HFF-Myc (cell line): ENCODE measurements around the gene OR52K1.

Source experiments
- DNase-seq: peaks from one replicate; pipeline ENCODE4 v3.0.0-alpha.2; 2011; ENCODE audit warnings: low read depth; ENCODE audit errors: extremely low read depth
- H3K4me3 ChIP-seq: replicated peaks from 2 replicates; pipeline ENCODE4 v1.5.1; 2011; ENCODE audit warnings: low read depth, mild to moderate bottlenecking, control low read depth, low read length
- TF ChIP-seq, protein P1 (sequence below): IDR thresholded peaks from 2 replicates; pipeline ENCODE4 v1.5.1; 2012; ENCODE audit warnings: mild to moderate bottlenecking, low read depth, low read length, control low read depth; ENCODE audit errors: missing control alignments

OR52K1 gene

DNA sequence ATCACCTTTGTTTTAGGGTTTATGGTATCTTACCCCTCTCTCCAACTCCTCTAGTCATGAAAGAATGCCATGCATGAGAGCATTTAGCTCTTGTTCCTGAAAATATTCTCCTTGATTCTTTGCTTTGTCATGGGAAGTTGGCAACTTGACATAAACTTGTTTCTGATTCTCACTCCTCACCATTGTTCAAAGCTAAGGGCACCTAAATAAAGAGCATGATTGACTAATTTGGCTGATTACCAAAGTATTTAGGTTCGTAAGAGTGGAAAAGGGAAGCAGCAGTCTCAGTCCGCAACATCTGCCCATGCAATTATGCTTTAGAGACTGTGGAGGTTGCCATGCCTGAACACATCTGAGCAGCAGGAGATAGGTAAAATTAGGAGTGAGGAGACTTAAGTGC is 26.4 kb downstream of the OR52K1 start:
- no peak for DNase-seq
- no peak overlapping the region for H3K4me3 ChIP-seq
- TF ChIP-seq, protein P1, sequence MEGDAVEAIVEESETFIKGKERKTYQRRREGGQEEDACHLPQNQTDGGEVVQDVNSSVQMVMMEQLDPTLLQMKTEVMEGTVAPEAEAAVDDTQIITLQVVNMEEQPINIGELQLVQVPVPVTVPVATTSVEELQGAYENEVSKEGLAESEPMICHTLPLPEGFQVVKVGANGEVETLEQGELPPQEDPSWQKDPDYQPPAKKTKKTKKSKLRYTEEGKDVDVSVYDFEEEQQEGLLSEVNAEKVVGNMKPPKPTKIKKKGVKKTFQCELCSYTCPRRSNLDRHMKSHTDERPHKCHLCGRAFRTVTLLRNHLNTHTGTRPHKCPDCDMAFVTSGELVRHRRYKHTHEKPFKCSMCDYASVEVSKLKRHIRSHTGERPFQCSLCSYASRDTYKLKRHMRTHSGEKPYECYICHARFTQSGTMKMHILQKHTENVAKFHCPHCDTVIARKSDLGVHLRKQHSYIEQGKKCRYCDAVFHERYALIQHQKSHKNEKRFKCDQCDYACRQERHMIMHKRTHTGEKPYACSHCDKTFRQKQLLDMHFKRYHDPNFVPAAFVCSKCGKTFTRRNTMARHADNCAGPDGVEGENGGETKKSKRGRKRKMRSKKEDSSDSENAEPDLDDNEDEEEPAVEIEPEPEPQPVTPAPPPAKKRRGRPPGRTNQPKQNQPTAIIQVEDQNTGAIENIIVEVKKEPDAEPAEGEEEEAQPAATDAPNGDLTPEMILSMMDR: no peak

DNA sequence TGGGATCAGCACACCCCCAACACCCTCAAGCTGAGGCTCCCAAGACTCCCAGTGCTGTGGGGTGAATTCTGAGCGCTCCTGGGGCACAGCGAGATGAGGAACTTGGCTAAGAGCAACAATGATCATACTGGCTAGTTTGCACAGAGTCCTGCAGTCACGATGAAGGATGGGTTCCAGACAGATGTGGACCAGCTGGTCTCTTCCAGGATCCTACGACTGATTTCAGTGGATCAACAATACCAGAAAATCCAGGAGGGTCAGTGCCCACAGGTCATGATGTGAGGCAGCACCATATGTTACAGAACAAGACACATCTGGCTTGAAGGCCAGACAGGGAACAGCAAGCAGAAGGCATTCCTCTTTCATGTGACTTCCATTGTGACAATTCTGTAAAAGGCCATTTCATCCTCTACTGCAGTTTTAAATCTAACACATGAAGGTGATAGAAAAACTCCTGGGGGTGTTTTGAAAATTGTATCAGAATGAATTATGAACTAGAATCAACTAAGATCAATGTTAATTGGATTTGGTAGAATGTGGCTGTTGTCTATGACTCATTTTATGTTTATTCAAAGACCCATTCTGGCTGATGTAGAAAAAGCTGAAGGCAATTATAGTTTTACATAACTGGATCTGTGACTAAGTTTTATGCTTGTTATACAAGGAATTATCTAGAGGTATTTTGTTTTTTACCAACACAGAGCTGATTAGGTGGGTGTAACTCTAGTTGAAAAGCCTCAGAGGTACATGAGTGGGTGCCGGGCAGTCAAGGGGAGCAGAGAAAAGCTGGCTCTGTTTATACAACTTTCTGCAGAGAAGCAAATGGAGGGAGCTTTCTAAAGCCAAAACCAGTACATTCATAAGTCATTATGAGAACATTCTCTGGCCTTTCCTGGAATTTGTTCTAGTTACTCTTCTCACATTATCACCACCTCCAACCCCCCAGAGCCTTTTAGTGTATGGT is 29.1 kb downstream of the OR52K1 start:
- TF ChIP-seq, protein P1: no peak
- H3K4me3 ChIP-seq: no peak overlapping the region
- DNase-seq: no peak

DNA sequence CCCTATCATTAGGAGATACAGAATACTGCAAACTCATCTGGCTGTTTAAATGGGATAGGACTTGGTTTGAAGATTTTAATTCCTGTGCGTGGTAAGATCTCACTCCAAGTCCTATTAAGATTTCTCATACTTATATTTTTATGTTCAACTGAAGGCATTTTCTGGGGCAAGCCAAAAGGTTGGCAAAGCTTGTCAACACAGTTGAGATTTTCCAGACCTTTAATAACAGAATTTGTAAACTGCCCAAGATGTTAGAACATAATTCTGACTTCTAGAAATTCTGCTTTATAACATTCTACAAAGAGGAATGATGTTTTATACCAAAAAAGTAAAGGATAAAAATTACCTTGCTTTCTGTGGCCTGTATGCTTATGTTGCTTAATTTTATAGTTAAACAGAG is 31.8 kb downstream of the OR52K1 start:
- no peak for DNase-seq
- no peak overlapping the region for H3K4me3 ChIP-seq
- TF ChIP-seq, protein P1: no peak

DNA sequence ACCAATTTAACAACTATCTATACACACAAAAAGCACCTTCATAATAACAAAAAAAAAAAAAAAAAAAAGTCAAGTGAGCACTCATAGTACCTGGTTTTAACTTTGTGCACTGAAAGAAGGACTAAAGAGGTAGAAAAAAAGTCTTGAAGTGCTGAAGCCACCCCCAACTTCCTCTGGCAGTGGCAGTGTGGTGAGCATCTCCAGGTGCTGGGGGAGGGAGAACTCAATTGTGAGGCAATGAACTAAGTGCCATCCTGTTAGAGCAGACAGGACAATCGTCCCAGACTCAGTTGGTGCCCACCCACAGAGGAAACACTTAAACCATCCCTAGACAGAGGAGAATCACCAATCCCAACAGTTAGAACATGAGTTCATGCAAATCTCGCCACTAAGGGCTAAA is 39.9 kb downstream of the OR52K1 start:
- TF ChIP-seq, protein P1: no peak
- no peak overlapping the region for H3K4me3 ChIP-seq
- DNase-seq: no peak

DNA sequence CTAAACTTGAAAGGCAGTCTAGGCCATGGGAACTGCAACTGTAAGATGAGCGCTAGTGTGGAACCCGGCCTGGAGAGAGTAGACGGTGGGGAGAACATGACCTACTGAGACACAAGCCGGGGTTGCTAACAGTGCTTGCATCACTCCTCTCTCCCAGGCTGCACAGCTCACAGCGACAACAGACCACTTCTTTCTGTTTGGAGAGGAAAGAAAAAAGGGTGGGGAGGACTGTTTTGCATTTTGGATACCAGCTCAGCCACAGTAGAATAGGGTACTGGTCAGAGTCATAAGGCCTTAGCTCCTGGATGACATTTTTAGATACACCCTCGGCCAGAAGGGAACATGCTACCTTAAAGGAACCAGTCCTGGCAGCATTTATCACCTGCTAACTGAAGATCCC is 40.3 kb downstream of the OR52K1 start:
- no peak overlapping the region for H3K4me3 ChIP-seq
- no peak for DNase-seq
- TF ChIP-seq, protein P1: no peak

DNA sequence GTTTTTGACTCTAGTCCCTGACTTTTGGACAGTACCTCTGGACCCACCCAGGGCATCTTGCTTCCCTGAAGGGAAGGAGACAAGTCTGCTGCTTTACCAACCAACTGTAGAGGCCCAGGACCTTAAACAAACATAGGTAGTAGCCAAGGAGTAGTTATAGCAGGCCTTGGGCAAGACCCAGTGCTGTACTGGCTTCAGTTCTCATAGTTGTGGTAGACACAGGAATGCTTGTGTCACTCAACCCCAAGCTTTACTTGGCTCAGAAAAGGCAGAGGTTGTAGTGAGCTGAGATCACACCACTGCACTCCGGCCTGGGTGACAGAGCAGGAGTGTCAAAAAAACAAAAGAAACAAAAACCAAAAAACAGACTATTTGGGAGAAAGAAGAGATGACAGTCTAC is 41.2 kb downstream of the OR52K1 start:
- no peak overlapping the region for H3K4me3 ChIP-seq
- no peak for DNase-seq
- TF ChIP-seq, protein P1: no peak
